IMR-90 (cell line): ENCODE measurements around the gene MCUR1. TPM values are rescaled to one million over a fixed set of nuclear protein-coding genes. Genes with fewer than 3 reads are reported as not detected.

Experiments
- ATAC-seq: fragments of 200-7000 bp; cut with Tn5 transposase; 2 replicates; pipeline ENCODE4 v1.9.1; 2020; ENCODE audit warnings: low read depth, mild to moderate bottlenecking, moderate library complexity
- BruUV-seq: library from RNA; stranded (reverse); fragments of 400-500 nt; replicated peaks from 2 replicates; lab custom pipeline; 2021; lab: Mats Ljungman, UMichigan
- CTCF ChIA-PET: fragments of 300-600 bp; formaldehyde crosslinking; extraction: SDS; loops from one replicate; lab custom pipeline; 2021; ENCODE audit warnings: antibody characterized with exemption; lab: Yijun Ruan, JAX
- POLR2A ChIA-PET: fragments of 300-600 bp; sonication (Branson Sonifier 250); formaldehyde crosslinking; loops from one replicate; lab custom pipeline; 2022; ENCODE audit warnings: antibody characterized with exemption; ENCODE audit not compliant: unreplicated experiment; lab: Charles Lee
- DNase-seq: peaks from one replicate; pipeline ENCODE4 v3.0.0; 2013
- H2AFZ ChIP-seq: replicated peaks from 2 replicates; pipeline ENCODE3; 2013; ENCODE audit warnings: low read length, mild to moderate bottlenecking; ENCODE audit not compliant: poor library complexity
- H2AK5ac ChIP-seq: 2 replicates; pipeline ENCODE4 v1.6.1; 2013; ENCODE audit warnings: low read depth, low read length, inconsistent platforms
- H2AK9ac ChIP-seq: replicated peaks from 2 replicates; pipeline ENCODE3; 2013; ENCODE audit warnings: mild to moderate bottlenecking, low read depth, low read length, moderate library complexity; ENCODE audit not compliant: poor library complexity
- H2BK120ac ChIP-seq: 2 replicates; pipeline ENCODE4 v1.6.1; 2013; ENCODE audit warnings: low read depth, low read length, inconsistent platforms
- H2BK15ac ChIP-seq: 3 replicates; pipeline ENCODE4 v1.6.1; 2013; ENCODE audit warnings: low read depth, low read length, inconsistent platforms
- H2BK20ac ChIP-seq: 2 replicates; pipeline ENCODE4 v1.6.1; 2013; ENCODE audit warnings: low read depth, mild to moderate bottlenecking, inconsistent platforms, low read length, moderate library complexity
- H2BK5ac ChIP-seq: 2 replicates; pipeline ENCODE4 v1.6.1; 2013; ENCODE audit warnings: mild to moderate bottlenecking, low read depth, low read length, inconsistent platforms; ENCODE audit not compliant: poor library complexity, severe bottlenecking
- H3K14ac ChIP-seq: replicated peaks from 2 replicates; pipeline ENCODE4 v1.6.1; 2013; ENCODE audit warnings: low read depth, low read length, inconsistent platforms
- H3K18ac ChIP-seq: 2 replicates; pipeline ENCODE4 v1.6.1; 2013; ENCODE audit warnings: low read depth, low read length, control low read depth
- H3K23ac ChIP-seq: 2 replicates; pipeline ENCODE4 v1.6.1; 2013; ENCODE audit warnings: low read depth, low read length, inconsistent platforms
- H3K27ac ChIP-seq: 2 replicates; pipeline ENCODE4 v1.5.1; 2013; ENCODE audit warnings: mild to moderate bottlenecking, control low read depth, low read length; ENCODE audit not compliant: insufficient read depth
- H3K27me3 ChIP-seq: 2 replicates; pipeline ENCODE4 v1.6.1; 2013; ENCODE audit warnings: low read length; ENCODE audit not compliant: control insufficient read depth, insufficient read depth
- H3K36me3 ChIP-seq: 2 replicates; pipeline ENCODE4 v1.6.1; 2013; ENCODE audit warnings: low read length, mixed read lengths; ENCODE audit not compliant: control insufficient read depth, insufficient read depth
- H3K4ac ChIP-seq: 2 replicates; pipeline ENCODE4 v1.6.1; 2013; ENCODE audit warnings: low read depth, low read length, inconsistent platforms
- H3K4me1 ChIP-seq: 2 replicates; pipeline ENCODE4 v1.6.1; 2013; ENCODE audit warnings: low read length, mixed read lengths; ENCODE audit not compliant: control insufficient read depth, insufficient read depth
- H3K4me2 ChIP-seq: 2 replicates; pipeline ENCODE4 v1.6.1; 2013; ENCODE audit warnings: low read depth, mild to moderate bottlenecking, control low read depth, low read length, moderate library complexity
- H3K4me3 ChIP-seq: 2 replicates; pipeline ENCODE4 v1.5.1; 2013; ENCODE audit warnings: low read depth, mild to moderate bottlenecking, control low read depth, low read length, moderate library complexity; ENCODE audit not compliant: insufficient read depth
- H3K56ac ChIP-seq: 2 replicates; pipeline ENCODE4 v1.6.1; 2013; ENCODE audit warnings: low read length, inconsistent platforms; ENCODE audit not compliant: insufficient read depth; ENCODE audit errors: extremely low read depth
- H3K79me1 ChIP-seq, 2 experiments: 2 replicates each; pipeline ENCODE4 v1.6.1; 2013; ENCODE audit warnings: low read length in 2 of 2, inconsistent platforms in 1 of 2, low read depth in 1 of 2
- H3K9ac ChIP-seq: 2 replicates; pipeline ENCODE4 v1.6.1; 2013; ENCODE audit warnings: low read depth, low read length, control low read depth
- H3K9me1 ChIP-seq: 2 replicates; pipeline ENCODE4 v1.6.1; 2013; ENCODE audit warnings: low read length, inconsistent platforms; ENCODE audit not compliant: insufficient read depth
- H3K9me3 ChIP-seq: 2 replicates; pipeline ENCODE4 v1.6.1; 2013; ENCODE audit warnings: low read length; ENCODE audit not compliant: control insufficient read depth, insufficient read depth
- H4K20me1 ChIP-seq: 2 replicates; pipeline ENCODE4 v1.6.1; 2013; ENCODE audit warnings: low read length, inconsistent platforms; ENCODE audit not compliant: insufficient read depth
- H4K5ac ChIP-seq: 2 replicates; pipeline ENCODE4 v1.6.1; 2013; ENCODE audit warnings: mild to moderate bottlenecking, low read depth, low read length, control low read depth
- H4K8ac ChIP-seq, 2 experiments: 2 replicates each; pipeline ENCODE4 v1.6.1; 2013; ENCODE audit warnings: low read depth in 2 of 2, low read length in 2 of 2, control low read depth in 1 of 2, inconsistent platforms in 1 of 2
- H4K91ac ChIP-seq: 2 replicates; pipeline ENCODE4 v1.6.1; 2013; ENCODE audit warnings: low read depth, low read length, inconsistent platforms; ENCODE audit not compliant: insufficient read depth
- BHLHE40 ChIP-seq: fragments of 150-350 bp; IDR thresholded peaks from 2 replicates; pipeline ENCODE4 v1.6.1; 2016; ENCODE audit warnings: mild to moderate bottlenecking, low read depth, low read length
- CEBPB ChIP-seq: IDR thresholded peaks from 2 replicates; pipeline ENCODE4 v1.6.1; 2012; ENCODE audit warnings: low read depth, low read length, improper control_type of control experiment
- CTCF ChIP-seq: conservative IDR thresholded peaks from 2 replicates; pipeline ENCODE4 v1.5.1; 2012; ENCODE audit warnings: mild to moderate bottlenecking, low read depth, low read length, improper control_type of control experiment
- ELK1 ChIP-seq: fragments of 150-350 bp; IDR thresholded peaks from 2 replicates; pipeline ENCODE4 v1.6.1; 2016; ENCODE audit warnings: low read depth, mild to moderate bottlenecking, low read length, moderate library complexity, borderline replicate concordance
- FOS ChIP-seq: fragments of 150-350 bp; IDR thresholded peaks from 2 replicates; pipeline ENCODE4 v1.6.1; 2016; ENCODE audit warnings: low read depth, low read length
- MAFK ChIP-seq: IDR thresholded peaks from 2 replicates; pipeline ENCODE4 v1.6.1; 2012; ENCODE audit warnings: low read depth, low read length, improper control_type of control experiment
- MXI1 ChIP-seq: IDR thresholded peaks from 2 replicates; pipeline ENCODE4 v1.6.1; 2012; ENCODE audit warnings: low read depth, mild to moderate bottlenecking, low read length, moderate library complexity, borderline replicate concordance
- RCOR1 ChIP-seq: IDR thresholded peaks from 2 replicates; pipeline ENCODE4 v1.6.1; 2012; ENCODE audit warnings: mild to moderate bottlenecking, low read length, improper control_type of control experiment; ENCODE audit not compliant: insufficient replicate concordance
- RFX5 ChIP-seq: IDR thresholded peaks from 2 replicates; pipeline ENCODE4 v1.8.0; 2012; ENCODE audit warnings: low read depth, mild to moderate bottlenecking, low read length, moderate library complexity
- WGBS, 2 experiments: methylation state at CpG; one replicate each; pipeline versions ENCODE4 v1.1.5 to v1.1.7; 2013; ENCODE audit warnings: missing lambda C conversion rate in 2 of 2; ENCODE audit not compliant: insufficient read length in 1 of 2; ENCODE audit errors: extremely low coverage in 2 of 2; 5-methylcytosine and 5-hydroxymethylcytosine counted together
- dilution Hi-C: fragments of 300-500 bp; cut with HindIII; formaldehyde crosslinking; loops from one replicate; pipeline ENCODE4 v1.14.3; 2018; ENCODE audit warnings: low sequenced_read_pairs; ENCODE audit not compliant: unreplicated experiment
- in situ Hi-C: fragments of 300-500 bp; cut with MboI; formaldehyde crosslinking; loops from 3 replicates; pipeline ENCODE4 v1.14.3; 2019; ENCODE audit warnings: low sequenced_read_pairs, inconsistent platforms, mixed read lengths
- intact Hi-C: fragments of 100-400 bp; cut with micrococcal nuclease; formaldehyde crosslinking; loops from 2 replicates; pipeline ENCODE4 v1.10.0; 2022
- polyA plus RNA-seq, 3 experiments: library from polyadenylated mRNA; depleted of rRNA; stranded (reverse); fragments of >200 nt; gene quantifications; 2 replicates each; pipeline ENCODE4 v1.2.3, GENCODE V29; 2012; ENCODE audit warnings: low replicate concordance in 1 of 3
- total RNA-seq: library from RNA; depleted of rRNA; stranded (reverse); fragments of >200 nt; gene quantifications from 2 replicates; pipeline ENCODE4 v1.2.3, GENCODE V29; 2012

The MCUR1 gene
- total and polyA plus RNA-seq, 2 of the 4 experiments (the other 2 are of a cell fraction) = 4.1 to 6.5 TPM

GRCh38 chr6:13787137-13787536 is 27.2 kb downstream of the MCUR1 start:
- no peak overlapping the region for H3K4me3 ChIP-seq
- no peak overlapping the region for H2AK5ac ChIP-seq
- H3K4me1 ChIP-seq = no peaks in the 10 kb centered on the region
- no peak overlapping the region for H2BK15ac ChIP-seq
- H3K27me3 ChIP-seq = no peaks in the 10 kb centered on the region
- no peak overlapping the region for H2AK9ac ChIP-seq
- no peak overlapping the region for H3K27ac ChIP-seq
- no peaks in the 10 kb centered on the region; the same call in 1 of the 2 replicates for H3K36me3 ChIP-seq
- intact Hi-C loops (no loop called here), in situ Hi-C loops (no loop called here), dilution Hi-C loops (no loop called here)
- H4K8ac ChIP-seq = no peak overlapping the region
- CTCF ChIA-PET = no interaction called here
- no peak overlapping the region for H3K56ac ChIP-seq
- peak overlapping the region; percentile 0 for H3K4me2 ChIP-seq
- H3K9me3 ChIP-seq = no peaks in the 10 kb centered on the region
- H3K79me1 ChIP-seq = no peaks in the 10 kb centered on the region; a peak in 1 of 4 replicates
- no TSS peak for BruUV-seq
- DNase-seq (peak; percentile 21), ATAC-seq (no peak)
- no peaks in the 10 kb centered on the region for H4K20me1 ChIP-seq
- no peak overlapping the region; the same call in 1 of the 2 replicates for H3K9ac ChIP-seq
- H3K23ac ChIP-seq = no peak overlapping the region
- TF ChIP-seq CTCF (no peak), MAFK (no peak), ELK1 (no peak), RCOR1 (no peak), RFX5 (no peak), BHLHE40 (no peak), FOS (no peak), MXI1 (no peak), CEBPB (no peak)
- H2BK5ac ChIP-seq = no peak overlapping the region
- H2AFZ ChIP-seq = no peak overlapping the region
- H2BK120ac ChIP-seq = no peak overlapping the region
- no peaks in the 10 kb centered on the region; the same call in 1 of the 2 replicates for H3K9me1 ChIP-seq
- POLR2A ChIA-PET = no interaction called here
- no peak overlapping the region for H3K4ac ChIP-seq
- no peak overlapping the region for H3K14ac ChIP-seq
- H3K18ac ChIP-seq = no peak overlapping the region
- 49% methylated on average over 4 of the region's 8 CpGs; no CpG with 5 or more reads in 1 of the 2 experiments for WGBS, 2 experiments
- no peak overlapping the region for H2BK20ac ChIP-seq
- no peak overlapping the region for H4K5ac ChIP-seq
- no peak overlapping the region for H4K91ac ChIP-seq
